NK-92 treated with Interleukin-12 subunit alpha and Interleukin-12 subunit beta, amount 100 ng/mL, for 24 hours (cell line): Measurements from ENCODE around the gene PLOD1.
"Not testable (repeated sequence)": the region's sequence is repeated elsewhere in the genome, so short reads cannot be mapped to it uniquely, and the experiment has no call there.

Experiments used
- DNase-seq: peaks from one replicate; lab custom pipeline; 2025; lab: John Stamatoyannopoulos, UW

Gene PLOD1

DNA sequence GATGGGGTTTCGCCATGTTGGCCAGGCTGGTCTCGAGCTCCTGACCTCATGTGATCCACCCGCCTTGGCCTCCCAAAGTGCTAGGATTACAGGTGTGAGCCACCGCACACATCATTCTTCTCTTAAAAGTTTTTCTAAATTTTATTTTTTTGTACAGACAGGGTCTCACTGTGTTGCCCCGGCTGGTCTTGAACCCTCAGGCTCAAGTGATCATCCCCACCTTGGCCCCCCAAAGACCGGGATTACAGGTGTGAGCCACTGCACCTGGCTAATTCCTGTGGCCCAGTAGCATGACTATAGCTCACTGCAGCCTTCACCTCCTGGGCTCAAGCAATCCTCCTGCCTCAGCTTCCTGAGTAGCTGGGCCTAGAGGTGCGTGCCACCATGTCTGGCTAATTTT lies 5.3 kb downstream of the PLOD1 start:
- not testable (repeated sequence) for DNase-seq

DNA sequence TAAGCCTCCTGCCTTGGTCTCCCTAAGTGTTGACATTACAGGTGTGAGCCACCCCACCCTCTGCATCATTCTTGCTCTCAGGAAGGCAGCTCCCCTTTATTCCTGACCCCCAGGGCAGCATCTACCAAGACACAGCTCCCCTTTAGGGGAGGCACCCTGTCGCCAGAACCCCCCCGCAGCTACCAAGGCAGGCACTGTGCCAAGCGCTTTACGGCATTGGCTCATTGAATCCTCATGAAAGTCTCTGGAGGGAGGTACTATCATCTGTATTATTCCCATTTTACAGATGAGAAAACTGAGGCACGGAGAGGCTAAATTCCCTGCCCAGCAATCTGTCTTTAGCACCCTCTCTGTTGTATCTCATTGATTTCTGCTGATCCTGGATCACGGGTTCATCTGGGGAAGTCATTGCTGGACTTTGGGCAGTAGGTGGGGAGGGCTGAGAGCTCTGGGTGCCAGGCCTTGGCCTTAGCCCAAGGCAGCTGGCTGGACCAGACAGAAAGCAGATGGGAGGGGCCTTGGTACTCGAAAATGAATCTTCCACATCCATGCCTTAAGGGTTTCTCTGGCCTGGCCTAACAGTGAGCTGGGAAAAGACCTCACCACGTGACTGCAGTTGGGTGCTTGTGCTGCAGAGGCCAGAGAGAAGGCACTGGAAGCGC lies 5.9 kb downstream of the PLOD1 start:
- DNase-seq = no peak

DNA sequence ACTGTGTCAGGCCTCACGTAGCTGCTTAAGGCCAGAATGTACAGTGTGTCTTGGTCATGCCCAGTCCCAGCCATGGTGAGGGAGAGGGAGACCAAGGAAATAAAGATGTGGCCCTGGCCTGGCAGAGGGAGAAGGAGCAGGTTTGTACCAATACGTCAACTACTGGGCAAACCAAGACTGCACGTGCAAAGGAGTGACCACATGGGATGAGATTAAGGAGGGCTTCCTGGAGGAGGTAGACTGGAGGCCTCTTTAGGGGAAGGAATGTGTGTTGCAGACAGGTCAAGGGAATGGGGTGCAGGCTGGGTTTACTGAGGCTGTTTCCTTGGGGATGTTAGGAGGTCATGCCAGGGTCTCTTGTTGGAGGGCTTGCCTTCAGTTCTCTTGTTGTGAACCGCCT lies 7.8 kb downstream of the PLOD1 start:
- no peak for DNase-seq

DNA sequence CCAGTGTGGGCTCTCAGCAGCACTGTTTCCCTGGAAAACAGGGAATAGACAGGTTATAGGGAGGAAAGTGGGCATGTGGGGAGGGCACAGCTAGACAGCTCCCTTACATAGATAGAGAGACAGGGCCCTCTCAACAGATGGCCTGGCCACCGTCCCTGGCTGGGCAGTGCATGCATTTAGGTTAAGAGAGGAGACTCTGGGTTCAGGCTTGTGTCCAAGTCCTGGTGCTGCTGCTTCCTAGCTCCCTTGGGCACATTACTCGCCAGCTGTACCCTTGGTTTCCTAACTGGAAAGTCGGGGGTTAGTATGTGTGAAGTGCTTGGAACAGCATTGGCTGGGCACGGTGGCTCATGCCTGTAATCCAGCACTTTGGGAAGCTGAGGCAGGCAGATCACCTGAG lies 9.1 kb downstream of the PLOD1 start:
- DNase-seq = no peak

DNA sequence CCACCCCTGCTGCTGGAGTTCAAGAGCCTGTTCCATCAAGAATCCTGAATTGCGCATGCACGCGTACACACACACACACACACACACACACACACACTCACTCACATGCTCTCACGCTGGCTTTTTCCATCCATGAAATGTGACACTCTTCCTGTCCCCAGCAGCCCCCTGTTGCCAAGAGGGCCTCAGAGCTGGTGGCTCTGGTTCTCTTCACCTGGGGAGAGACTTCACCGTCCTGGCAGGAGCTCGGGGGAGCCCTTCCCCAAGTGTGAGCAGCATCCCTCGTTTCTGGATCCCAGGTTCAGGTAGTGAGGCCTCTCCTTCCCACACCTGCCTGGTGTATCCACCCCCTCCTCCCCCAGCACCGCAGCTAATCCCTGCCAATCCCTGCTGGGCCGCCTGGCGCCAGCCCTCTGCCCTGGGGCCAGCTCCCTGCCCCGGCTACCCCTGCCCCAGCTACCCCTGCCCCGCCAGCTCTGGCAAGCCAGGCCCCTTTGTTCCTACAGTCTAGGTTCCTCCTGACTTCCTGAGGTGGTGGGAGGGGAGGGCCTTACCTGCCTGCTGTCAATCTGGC lies 9.9 kb downstream of the PLOD1 start:
- DNase-seq = no peak

DNA sequence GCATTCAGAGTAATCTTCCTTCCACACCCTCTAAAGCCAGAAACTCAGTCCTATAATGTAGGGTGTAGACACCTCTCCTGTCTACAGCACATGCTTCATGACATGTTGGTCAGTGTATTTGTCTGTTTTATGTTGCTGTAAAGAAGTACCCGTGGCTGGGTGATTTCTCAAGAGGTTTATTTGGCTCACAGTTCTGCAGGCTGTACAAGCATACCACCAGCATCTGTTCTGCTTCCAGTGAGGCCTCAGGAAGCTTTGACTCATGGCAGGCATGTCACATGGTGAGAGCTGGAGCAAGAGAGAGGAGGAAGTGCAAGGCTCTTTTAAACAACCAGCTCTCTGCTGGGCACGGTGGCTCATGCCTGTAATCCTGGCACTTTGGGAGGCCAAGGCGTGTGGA lies 12.1 kb downstream of the PLOD1 start:
- no peak for DNase-seq

DNA sequence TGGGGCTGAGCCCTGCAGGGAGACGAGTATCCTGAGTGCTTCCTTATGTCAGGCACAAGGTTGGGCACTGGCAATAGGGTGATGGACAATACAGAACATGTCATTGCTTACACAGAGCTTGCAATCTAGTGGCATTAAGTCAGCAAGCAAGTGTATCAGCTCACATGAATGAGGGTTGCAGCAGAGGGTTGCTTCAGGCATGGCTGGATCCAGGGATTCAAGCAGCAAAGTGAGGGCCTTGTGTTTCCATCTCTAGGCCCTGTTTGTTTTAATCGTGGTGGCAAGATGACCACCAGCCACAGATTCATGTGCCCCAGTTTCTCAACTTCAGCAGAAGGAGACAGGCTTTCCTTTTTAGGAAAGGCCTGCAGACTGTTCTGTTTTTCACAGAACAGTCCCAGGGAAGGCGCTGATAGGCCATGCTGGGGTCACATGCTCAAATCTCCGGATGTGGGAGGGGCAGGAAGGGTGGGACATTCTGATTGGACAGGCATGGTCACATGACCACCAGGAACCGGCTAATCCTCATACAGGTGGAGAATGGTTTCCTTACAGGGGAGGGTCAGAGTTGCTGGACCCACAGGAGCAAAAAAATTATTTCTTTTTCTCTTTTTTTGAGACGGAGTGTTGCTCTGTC lies 14.4 kb downstream of the PLOD1 start:
- no peak for DNase-seq

DNA sequence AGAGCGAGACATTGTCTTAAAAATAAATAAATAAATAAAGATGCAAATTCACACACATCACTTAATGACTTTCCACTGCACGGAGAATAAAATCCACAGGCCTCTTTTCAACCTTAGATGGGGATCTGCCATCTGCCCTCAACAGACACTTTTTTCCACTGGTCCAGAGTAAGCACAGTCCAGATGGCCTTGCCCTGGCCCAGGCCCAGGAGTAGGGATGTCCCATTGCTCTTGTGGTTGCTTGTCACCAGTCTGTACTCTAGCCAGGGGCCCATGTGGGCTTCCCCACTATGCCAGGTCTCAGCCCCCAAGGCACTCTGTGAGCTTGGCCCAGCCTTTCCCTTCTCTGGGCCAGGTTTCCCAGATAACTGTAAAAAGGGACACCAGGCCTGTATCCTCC lies 17.4 kb downstream of the PLOD1 start:
- no peak for DNase-seq

DNA sequence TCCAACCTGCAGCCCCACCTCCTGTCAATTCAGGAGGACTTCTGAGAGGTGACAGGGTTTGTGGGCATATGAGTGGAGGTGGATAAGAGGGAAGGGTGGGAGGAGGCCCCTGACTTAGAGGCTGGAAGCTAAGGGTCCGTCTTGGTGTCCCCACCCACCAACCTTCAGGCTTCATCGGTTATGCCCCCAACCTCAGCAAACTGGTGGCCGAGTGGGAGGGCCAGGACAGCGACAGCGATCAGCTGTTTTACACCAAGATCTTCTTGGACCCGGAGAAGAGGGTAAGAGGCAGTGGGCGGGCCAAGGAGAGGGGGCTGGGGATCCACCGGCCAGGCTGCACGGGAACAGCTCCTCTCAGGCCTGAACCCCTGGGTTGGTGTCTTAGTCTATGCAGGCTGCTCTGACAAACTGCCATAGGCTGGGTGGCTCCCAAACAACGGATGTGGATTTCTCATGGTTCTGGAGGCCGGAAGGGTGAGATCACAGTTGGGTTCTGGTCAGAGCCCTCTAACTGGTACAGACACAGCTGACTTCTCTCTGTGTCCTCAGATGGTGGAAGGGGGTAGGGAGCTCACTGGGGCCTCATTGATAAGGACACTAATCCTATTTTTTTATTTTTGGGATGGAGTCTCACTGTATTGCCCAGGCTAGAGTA lies 18.1 kb downstream of the PLOD1 start:
- DNase-seq = no peak

DNA sequence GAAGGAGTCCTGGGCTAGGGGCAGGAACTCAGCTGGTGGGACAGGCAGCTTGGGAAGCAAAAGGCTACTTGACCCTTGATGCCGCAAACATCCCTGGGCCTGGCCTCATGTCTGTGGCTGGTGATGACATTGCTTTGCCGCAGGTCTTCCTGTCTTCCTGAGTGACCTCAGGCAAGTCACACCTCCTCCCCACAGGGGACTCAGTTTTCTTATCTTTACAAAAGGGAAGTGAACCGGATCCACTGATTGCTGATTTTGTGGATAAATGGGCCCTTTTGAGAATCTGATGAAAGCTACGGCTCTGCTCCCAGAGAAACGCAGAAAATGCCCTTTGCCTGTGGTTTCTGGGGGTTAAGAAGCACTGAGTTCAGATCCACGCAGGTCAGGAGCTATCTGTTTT lies 20.7 kb downstream of the PLOD1 start:
- no peak for DNase-seq

DNA sequence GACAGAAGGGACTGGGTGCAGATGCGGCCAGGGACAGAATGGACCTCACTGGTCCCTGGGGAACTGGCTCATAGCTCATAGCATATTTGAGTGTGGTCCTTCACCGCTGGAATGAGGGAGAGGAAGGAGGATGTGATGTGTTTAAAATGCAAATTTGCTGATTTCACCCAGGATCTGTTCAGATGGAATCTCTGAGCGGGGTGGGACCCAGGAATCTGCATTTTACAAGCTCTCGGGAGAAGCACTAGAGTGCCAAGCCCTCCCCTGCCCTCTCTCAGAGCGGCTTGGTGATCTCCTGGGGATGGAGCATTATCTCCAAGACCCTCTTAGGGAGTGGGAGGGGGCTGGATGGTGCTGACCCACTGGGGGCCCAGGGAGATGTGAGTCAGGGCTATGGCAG lies 22.9 kb downstream of the PLOD1 start:
- no peak for DNase-seq

DNA sequence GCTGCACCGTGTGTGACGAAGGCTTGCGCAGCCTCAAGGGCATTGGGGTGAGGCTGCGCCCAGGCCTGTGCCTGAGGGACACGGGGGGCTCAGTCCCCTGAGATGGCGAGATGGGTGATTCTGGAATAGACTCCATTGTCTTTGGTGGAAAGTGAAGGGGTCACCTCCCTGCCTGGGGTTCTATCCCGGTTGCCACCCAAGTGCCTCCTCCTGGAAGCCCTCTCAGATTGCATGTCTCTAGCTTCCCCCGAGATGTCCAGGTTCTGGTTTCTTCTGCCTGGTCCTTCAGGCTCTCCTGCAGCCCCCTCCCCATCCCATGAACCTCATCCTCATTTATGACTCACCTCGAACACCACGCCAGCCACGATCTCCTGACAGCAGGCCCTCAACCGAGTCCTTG lies 23.4 kb downstream of the PLOD1 start:
- no peak for DNase-seq

DNA sequence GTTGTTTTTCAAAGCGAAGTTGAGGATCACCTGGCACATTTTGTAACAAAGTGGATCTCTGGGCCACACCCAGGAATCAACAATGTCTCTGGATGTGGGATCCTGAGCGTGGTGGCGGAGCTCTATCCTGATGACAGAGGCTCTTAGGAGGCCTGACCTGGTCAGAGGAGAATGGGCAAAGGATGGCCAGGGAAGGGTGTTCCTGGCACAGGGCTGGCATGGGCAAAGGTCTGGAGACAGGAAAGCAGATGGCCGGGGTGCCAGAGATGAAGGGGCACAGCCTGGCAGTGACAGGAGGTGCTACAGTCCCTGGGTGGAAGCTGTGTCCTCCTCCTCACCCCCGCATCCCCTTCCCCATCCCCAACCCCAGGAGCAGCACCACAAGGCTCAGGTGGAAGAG lies 25.8 kb downstream of the PLOD1 start:
- no peak for DNase-seq

DNA sequence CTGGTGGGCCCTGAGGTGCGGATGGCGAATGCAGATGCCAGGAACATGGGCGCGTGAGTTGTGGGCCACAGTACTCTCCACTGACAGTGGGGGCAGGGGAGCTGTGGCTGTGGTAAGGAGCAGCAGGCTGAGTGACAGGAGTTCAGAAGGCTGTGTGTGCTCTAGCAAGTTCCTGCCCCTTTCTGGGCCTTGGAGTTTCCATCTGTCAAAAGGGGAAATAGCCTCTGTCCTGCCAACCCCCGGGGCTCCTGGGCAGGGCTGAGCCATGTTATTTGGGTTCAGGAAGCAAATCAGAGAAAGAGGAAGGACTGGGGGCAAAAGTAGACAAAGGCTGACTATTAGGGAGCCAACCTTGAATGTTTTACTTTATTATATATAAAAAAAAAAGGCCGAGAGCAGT lies 26.2 kb downstream of the PLOD1 start:
- DNase-seq = no peak

DNA sequence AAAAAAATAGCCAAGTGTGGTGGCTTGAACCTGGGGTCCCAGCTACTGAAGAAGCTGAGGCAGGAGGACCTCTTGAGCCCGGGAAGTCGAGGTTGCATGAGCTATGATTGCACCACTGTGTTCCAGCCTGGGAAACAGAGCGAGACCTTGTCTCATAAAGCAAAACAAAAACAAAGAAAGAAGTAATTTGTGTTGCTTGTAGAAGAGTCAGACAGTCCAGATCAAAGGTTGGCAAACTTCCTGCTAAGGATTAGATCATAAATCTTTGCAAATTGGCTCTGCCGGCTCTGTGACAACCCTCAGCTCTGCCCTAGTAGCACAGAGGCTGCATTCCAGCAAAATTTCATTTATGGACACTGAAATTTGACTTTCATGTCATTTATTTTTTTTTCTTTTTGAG lies 26.7 kb downstream of the PLOD1 start:
- DNase-seq = no peak

DNA sequence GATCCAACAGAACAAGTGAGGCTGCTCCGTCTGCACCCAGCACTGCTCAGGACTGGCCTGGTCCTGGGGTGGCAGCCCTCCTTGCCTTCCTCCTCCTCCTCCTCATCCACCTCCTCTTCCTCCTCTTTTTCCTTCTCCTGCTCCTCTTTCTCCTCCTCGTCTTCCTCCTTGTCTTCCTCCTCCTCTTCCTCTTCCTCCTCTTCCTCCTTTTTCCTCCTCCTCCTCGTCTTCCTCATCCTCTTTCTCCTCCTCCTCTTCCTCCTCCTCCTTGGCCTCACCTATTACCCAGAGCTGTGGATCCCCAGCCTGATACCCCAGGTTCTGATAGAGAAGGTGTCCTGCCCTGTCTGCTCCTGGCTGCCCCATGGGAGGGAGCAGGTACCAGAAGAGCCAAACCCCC lies 29.1 kb downstream of the PLOD1 start:
- DNase-seq = no peak

DNA sequence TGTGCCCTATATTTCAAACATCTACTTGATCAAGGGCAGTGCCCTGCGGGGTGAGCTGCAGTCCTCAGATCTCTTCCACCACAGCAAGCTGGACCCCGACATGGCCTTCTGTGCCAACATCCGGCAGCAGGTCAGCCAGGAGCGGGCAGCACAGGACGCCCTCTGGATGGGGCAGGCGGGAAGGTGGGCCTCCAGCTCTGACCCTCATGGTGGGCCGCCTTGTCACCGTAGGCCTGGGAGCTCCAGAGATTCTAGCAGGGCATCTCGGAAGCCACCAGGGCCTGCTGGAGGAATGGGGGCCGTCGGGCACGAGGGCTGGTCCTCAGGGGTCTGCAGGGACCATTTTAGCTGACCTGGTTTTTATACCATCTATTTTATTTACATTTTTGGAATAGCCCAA lies 30.1 kb downstream of the PLOD1 start:
- no peak for DNase-seq

DNA sequence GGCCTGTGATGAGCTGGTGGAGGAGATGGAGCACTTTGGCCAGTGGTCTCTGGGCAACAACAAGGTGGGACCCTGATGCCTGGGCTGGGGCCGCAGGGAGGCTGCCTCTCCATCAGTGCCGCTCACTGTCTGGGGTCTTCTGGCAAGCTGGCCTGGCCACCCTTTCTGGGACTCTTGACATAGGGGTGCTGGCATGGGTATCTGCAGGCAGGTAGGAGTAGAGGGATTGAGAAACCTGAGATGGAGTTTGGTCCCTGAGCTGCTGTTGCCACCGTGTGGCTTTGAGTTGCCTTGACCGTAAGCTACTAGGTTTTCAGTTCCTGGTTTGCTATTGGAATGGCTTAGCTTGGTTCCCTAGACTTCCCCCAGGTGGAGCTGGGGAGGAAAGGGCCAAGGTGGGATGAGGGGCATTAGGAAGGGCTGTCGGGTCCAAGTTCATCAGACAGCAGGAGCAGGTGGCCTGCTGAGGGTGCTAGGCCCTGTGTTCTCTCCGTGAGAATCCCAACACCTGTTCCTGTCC lies 32.6 kb downstream of the PLOD1 start:
- no peak for DNase-seq

DNA sequence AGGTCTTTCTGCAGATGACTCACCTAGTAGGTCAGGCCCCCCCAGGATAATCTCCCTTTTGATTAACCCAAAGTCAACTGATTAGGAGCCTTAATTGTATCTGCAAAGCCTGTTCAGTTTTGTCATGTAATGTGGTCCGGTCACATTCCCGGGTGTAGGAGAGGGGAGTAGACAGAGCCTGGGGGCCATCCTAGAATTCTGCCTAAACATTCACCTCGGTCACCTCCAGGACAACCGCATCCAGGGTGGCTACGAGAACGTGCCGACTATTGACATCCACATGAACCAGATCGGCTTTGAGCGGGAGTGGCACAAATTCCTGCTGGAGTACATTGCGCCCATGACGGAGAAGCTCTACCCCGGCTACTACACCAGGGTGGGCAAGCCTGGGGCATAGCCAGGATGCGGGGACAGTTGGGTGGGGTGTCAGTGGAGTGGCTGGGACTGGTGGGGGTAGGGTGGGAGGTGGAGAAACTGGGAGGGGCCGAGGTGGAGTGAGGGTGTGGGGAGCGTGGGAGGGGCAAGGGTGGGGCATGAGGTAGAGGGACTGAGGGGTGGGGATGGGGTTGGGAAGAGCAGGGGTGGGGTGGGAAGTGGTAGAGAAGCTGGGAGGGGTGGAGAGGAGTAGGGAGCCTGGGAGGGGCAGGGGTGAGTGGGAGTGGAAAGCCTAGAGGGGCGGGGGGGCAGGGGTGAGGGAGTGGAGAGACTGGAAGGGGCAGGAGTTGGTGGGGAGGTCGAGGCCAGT lies 36.1 kb downstream of the PLOD1 start:
- no peak for DNase-seq

DNA sequence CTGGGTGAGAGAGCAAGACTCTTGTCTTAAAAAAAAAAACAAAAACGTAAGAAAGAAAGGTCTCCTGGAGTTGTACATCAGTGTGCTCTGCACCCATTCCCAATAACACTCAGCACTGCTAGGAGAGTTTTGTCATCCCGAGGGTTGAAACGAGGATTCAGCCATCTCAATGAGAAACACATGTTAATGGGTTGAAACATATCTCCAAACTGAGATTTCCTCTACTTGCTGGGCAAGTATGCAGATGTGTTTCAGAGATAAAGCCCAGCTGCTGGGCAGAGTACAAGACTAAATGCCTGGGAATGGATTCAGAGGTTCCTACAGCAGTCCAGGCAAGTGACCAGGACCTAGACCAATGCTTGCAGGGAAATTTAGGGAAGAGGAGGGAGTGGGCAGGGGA lies 43.1 kb downstream of the PLOD1 start:
- DNase-seq = no peak

DNA sequence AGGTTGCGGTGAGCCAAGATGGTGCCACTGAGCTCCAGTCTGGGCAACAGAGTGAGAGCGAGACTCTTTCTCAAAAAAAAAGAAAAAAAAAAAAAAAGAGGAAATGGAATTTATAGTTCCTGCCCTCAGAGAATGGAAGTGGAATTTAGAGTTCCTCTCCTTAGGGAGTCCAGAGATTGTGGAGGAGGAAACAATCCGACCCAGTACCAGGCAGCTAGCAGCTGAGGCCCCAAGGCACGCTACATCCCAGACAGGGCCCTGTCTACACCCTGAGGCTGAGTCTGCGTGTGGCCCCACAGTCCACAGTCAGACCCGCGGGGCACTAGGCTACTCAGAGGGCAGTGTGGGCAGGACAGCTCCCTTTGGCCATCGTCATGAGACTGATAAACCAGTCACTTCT lies 43.8 kb downstream of the PLOD1 start:
- no peak for DNase-seq

DNA sequence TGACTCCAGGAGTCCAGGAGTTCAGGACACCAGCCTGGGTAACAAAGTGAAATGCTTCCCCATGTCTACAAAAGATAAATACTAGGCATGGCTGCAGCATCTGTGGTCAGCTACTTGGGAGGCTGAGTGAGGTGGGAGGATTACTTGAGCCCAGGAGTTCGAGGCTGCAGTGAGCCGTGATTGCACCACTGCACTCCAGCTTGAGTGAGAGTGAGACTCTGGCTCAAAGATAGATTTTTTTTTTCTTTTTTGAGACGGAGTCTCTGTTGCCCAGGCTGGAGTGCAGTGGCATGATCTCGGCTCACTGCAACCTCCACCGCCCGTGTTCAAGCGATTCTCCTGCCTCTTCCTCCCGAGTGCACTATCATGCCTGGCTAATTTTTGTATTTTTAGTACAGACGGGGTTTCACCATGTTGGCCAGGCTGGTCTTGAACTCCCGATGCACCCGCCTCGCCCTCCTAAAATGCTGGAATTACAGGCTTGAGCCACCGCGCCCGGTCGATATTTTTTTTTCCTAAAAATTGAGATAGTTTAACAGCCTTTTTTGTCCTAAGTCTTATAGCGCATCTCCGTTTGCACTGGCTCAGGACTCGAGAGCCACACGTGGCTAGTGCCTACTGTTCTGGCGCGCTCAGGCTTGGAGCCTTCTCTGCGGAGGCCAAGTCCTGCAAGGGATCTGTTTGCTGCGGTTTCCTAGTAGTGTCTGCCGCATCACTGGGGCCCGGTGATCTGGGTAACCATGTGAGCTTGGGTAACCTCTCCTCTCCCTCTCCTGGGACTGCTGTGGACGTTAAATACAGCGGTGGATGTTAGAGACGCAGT lies 44.7 kb downstream of the PLOD1 start:
- no peak for DNase-seq
